GM19395 (cell line): Measurements from ENCODE around the gene TSPY10.
"Not testable (repeated sequence)": the region's sequence is repeated elsewhere in the genome, so short reads cannot be mapped to it uniquely, and the experiment has no call there.

Experiments
- ATAC-seq: cut with Tn5 transposase; IDR thresholded peaks from one replicate; pipeline ENCODE4 v1.9.1; 2021; ENCODE audit warnings: mild to moderate bottlenecking, moderate library complexity; ENCODE audit not compliant: unreplicated experiment

TSPY10 gene

GRCh38 chrY:9527580-9527979, at the start of gene TSPY10:
TSS of gene TSPY10 (plus strand) at chrY:9527880. CDS start at chrY:9527926, 46 bp downstream.
- not testable (repeated sequence) for ATAC-seq

- not testable (repeated sequence) for ATAC-seq
Measured at GRCh38 chrY:9486967-9487366, 40.7 kb upstream of the TSPY10 start, which contains the start of gene TSPY9. TSS of gene TSPY9 (plus strand) at chrY:9487267. CDS start at chrY:9487313, 46 bp downstream.

- ATAC-seq = not testable (repeated sequence)
Measured at GRCh38 chrY:9504396-9504795, 23.3 kb upstream of the TSPY10 start.

GRCh38 chrY:9516287-9516686, 11.4 kb upstream of the TSPY10 start:
- not testable (repeated sequence) for ATAC-seq
